GM15510 (cell line): ENCODE results near the gene DDIAS.

Experiments
- POLR2A ChIP-seq: IDR thresholded peaks from 3 replicates; pipeline ENCODE4 v1.6.1; 2011; ENCODE audit warnings: borderline replicate concordance; ENCODE audit not compliant: insufficient read length; ENCODE audit errors: extremely low read depth

Gene DDIAS, protein sequence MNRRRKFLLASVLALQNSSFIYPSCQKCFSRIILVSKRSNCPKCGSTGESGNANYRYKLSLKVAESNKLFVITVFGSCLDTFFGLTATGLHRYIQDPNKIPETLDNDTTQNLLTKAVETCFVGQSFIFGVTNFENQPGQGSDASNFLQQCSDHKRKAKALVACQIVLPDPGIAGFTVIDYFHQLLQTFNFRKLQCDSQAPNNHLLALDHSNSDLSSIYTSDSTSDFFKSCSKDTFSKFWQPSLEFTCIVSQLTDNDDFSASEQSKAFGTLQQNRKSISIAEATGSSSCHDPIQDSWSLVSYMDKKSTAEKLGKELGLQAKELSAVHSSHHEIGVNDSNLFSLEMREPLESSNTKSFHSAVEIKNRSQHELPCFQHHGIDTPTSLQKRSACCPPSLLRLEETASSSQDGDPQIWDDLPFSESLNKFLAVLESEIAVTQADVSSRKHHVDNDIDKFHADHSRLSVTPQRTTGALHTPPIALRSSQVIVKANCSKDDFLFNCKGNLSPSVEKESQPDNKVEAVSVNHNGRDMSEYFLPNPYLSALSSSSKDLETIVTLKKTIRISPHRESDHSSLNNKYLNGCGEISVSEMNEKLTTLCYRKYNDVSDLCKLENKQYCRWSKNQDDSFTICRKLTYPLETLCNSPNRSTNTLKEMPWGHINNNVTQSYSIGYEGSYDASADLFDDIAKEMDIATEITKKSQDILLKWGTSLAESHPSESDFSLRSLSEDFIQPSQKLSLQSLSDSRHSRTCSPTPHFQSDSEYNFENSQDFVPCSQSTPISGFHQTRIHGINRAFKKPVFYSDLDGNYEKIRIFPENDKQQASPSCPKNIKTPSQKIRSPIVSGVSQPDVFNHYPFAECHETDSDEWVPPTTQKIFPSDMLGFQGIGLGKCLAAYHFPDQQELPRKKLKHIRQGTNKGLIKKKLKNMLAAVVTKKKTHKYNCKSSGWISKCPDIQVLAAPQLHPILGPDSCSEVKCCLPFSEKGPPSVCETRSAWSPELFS

DNA sequence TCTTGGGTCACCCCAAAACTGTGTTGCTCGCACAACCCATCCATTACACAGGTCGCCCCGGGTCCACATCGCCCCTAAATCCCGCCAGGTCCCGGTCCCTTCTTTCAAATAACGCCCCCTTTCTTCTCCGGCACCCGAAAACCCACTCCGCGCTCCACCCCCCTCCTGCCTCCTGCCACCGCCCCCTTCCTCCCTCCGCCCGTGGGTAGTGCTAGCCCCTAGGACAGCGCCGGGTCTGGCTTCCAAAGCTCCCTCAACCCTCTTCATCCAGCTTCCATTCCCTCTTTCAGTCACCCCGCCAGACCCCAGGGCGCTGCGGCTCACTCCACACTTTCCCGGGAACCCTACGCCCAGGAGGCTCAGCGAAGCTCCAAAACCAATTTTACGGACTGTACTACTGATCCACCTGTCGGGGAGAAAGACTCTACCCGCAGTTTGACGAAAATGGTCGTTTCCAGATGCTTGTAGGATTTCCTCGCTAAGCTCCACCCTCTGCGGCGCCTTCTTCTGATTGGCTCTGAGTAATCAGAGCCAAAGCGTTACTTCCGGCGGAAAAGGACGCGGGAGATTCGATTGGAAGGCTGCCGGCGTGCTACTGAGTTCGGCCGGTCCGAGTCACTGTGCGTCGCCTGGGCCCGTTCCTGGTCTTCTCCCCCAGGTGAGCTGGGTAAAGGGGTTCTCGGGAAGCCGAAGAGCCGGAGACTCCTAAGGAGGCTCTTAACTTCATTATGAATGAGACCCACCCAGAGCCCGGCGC, at the start of gene DDIAS:
Gene DDIAS (plus strand): TSS at position 572 of the 757 bp plus-strand sequence. CDS start 13,003 bp downstream, outside the sequence.
- TF ChIP-seq POLR2A = peak; percentile 67

DNA sequence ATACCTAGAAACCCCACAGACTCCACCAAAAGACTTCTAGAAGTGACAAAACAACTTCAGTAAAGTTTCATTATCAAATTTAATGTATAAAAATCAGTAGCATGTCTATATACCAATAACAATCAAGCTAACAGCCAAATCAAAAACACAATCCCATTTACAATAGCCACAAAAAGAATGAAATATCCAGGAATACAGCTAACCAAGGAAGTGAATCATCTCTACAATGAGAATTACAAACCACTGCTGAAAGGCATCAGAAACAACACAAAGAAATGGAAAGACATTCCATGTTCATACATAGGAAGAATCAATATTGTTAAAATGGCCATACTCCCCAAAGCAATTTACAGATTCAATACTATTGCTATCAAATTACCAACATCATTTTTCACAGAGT, 47.3 kb upstream of the DDIAS start:
- no peak for TF ChIP-seq POLR2A

DNA sequence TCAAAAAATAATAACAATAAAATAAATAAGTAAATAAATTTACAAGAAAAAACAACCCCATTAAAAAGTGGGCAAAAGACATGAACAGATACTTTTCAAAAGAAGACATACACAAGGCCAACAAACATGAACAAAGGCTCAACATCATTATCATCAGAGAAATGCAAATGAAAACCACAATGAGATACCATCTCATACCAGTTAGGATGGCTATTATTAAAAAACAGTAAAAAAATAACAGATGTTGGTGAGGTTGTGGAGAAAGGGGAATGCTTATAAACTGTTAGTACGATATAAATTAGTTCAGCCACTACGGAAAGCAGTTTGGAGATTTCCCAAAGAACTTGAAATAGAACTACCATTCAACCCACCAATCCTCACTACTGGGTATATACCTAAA, 45.9 kb upstream of the DDIAS start:
- no peak for TF ChIP-seq POLR2A

DNA sequence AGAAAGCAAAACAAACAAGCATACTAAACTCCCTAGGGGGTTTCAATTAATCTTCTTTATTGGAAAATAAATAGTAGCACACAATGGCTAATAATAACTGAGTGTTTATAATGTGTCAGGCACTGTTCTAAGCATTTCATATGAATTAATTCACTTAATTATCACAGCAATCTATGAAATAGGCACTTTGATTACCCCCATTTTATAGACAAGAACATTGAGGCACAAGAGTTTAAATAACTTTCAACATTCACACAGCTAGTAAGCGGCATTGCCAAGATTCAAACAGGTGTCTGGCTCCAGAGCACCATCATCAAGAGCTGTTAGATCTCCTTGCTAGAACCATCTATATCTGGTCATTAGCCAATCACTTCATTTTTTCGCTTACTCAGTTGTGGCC, 44.4 kb upstream of the DDIAS start:
- no peak for TF ChIP-seq POLR2A

DNA sequence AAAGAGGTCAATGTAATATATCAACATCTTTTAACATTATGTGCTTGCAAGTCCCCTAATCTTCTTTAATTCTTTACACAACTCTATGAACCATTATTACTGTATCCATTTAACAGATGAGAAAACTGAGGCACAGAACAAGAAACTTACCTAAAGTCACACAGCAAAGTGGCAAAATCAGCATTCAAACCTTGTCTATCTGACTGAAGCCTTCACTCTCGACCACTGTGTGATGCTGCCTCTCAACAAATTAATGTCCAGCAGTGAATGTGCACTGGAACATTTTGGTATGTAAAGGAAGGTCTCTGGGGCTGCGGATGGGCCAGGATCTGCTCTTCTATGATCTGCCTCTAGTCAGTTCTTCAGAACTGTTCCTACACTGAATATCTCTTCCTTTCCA, 43.4 kb upstream of the DDIAS start:
- no peak for TF ChIP-seq POLR2A

DNA sequence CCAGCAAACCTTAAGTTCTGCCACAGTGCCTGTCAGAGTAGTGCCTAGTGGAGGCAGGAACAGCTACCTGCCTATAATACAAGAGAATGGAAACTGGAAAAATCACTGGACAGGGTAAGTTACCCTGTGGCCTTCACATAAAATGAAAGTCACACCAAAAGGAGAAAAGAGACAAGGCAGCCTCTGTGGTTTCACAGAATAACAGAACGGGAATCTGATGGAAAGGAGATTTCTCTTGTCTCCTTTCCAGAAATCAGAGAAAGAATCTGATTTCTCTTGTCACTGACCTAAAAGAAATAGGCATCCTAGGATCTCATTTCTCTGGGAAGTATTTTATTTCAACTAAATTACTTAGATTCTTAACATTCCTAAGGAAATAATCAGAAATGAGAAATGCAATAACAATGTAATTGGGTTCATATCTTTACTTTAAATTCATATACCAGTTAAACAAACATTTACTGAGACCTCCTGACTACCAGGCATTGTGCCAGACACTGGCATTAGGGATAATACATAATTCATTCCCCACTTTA, 42.9 kb upstream of the DDIAS start:
- no peak for TF ChIP-seq POLR2A

DNA sequence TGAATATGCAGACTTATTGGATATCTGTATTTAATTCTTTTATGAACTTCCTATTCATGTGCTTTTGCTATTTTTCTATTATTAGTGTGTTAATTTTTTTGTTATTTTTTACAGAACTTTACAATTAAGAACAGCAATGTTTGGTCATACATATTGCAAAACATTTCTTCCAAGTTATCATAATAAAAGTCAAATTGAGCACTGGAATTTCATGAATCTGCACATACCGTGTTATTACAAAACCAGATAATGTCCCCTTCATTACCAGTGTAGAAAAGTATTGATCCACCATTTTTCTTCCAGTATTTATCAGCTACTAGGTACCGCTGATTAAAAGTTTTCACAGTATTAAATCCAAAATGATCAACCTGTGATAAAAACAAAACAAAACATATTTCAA, 41.8 kb upstream of the DDIAS start:
- TF ChIP-seq POLR2A = no peak

DNA sequence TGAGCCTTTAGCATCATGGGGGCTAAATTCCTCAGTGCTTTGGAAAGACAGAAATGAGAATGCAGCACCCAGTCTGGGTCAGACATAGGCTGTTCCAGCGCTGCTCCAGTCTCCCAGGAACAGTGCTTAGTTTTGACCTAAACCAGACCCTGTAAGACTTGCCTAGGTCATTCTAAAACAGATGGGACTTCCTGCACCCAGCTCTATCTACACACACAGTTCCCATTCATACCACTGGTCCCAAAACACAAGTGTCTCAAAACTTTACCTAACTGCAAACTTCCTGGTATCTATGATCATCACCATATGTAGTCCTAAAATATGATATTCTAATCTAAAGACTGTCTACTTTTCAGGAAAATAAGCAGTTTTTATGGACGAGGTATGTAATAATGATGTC, 39.2 kb upstream of the DDIAS start:
- no peak for TF ChIP-seq POLR2A

DNA sequence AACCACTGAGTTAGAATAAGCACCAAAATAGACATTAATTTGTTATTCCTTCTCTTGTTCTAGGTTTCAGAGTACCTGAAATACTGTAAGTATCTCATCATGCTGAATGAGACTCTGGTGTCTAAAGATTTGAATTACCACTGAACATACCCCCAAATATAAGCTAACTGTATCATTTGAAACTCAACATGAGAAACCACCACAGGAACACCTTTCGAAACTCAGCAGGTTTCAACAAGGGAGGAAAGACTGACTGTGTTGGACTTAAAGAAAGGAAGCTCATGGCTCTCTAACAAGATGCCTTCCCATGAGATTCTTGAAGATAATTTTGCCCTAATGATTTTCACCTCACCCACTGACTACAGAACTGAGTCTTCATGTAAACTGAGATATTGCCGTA, 38.3 kb upstream of the DDIAS start:
- TF ChIP-seq POLR2A = no peak

DNA sequence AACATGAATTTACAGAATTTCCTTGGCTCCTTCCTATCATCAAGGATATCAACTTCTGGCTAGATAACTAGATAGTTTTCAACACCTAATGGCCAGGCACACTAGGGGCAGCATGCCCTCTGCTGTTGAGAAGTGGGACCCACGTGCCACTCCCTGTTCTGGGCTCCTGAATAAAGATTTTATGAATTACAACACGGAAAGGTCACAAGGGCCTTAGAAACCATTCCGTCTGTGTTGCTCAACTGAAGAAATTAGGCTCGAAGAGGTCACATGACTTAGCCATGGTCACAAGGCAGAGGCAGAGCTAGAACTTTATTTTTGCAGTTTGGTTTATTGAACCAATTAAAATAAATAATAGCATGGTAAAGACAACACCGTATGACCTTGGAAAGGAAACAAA, 37.3 kb upstream of the DDIAS start:
- TF ChIP-seq POLR2A = no peak

DNA sequence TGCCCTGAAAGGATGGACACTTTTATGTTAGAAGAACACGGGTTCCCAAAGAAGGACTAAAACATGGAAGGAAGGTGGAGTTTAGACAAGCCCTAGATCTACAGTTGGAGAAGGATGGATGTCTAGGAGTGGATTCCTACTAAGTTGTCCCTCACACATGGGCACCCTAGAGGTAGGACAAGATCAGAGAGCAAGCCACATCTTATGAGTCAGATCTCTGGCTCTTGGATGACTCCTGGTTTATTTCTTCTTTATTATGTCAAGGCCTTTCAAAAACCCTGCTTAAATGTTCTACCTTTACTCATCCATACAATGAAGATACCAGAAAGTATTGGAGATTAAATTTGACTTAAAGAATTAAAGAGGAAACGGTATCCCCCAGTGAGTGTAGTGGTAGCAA, 35.7 kb upstream of the DDIAS start:
- no peak for TF ChIP-seq POLR2A

DNA sequence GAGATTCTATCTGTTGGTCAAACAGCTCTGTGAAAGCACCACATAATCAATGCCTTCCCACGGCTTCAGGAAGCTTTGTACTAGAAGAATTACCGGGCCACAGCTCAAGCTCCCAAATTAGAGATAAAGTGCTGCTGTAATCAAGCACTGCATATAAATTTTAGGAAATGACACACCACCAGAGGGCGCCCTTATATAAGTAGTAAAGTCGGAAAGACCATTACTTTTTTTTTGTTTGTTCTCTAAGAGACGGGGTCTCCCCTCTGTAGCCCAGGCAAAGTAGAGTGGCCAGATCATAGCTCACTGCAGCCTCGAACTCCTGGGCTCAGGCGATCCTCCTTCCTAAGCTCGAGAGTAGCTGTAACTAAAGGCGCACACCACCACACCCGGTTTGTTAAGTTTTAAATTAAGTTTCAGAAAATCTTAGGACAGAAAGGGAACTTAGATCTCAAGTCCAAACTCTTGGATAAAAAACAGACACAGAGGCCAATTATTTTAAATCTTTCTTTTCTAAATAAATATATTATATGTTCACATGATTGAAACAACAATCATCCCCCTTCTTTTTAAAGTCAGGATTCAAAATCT, 33.9 kb upstream of the DDIAS start:
- TF ChIP-seq POLR2A = no peak

DNA sequence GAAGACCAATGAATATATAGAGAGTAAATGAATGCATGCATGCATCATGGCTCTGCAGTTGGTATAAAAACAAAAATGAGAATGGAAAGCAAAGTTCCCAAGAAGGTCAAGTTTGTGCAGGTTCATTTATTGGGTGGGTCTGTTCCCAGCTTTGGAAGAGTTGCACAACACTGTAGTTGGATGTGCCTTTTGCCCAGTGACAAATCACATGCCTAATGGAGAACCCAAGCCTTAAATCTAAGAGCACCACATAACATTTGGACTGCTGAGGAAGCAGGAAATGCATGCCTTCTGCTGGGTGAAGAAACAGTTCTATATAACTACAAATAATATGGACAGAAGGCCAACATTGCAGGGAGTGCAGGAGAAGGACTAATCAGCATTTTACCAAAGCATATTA, 31.9 kb upstream of the DDIAS start:
- no peak for TF ChIP-seq POLR2A

DNA sequence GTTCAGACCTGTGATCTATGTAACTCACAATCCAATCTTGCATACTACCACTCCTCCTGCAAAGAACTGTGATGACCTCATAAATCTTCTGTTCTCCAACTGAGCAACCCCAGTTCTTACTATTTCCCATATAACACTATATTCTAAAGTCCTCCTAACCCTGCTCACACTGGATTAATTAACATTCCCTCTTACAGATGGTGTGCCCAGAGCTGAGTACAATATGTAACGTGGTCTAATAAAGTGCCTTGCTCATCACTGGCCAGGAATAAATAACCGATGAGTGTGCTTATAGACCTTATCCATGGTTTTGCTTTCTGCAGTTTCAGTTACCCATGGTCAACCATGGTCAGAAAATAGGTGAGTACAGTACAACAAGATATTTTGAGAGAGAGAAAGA, 29.9 kb upstream of the DDIAS start:
- no peak for TF ChIP-seq POLR2A
